Ascending aorta (tissue), 2 donors: ENCODE results near the gene HOXC6. TPM values are rescaled to one million over a fixed set of nuclear protein-coding genes. Genes with fewer than 3 reads are reported as not detected.

Experiments
- DNase-seq, 2 donors: peaks; one replicate each; pipeline ENCODE4 v3.0.0-alpha.2; 2019; ENCODE audit warnings: low spot score in 2 of 2
- H3K27ac ChIP-seq, 2 donors: fragments of 200-600 bp; sonication (generic); one replicate each; pipeline ENCODE4 v1.5.1; 2016 to 2017; ENCODE audit warnings: mild to moderate bottlenecking in 1 of 2
- H3K27me3 ChIP-seq: fragments of 200-600 bp; sonication (generic); one replicate; pipeline ENCODE4 v1.5.1; 2017
- H3K36me3 ChIP-seq, 2 donors: fragments of 200-600 bp; sonication (generic); one replicate each; pipeline ENCODE4 v1.5.1; 2016
- H3K4me1 ChIP-seq, 2 donors: fragments of 200-600 bp; sonication (generic); one replicate each; pipeline ENCODE4 v1.5.1; 2016 to 2017; ENCODE audit warnings: mild to moderate bottlenecking in 1 of 2
- H3K4me3 ChIP-seq, 2 donors: fragments of 200-600 bp; sonication (generic); one replicate each; pipeline ENCODE4 v1.5.1; 2016 to 2017; ENCODE audit warnings: mild to moderate bottlenecking in 1 of 2
- H3K9me3 ChIP-seq, 2 donors: fragments of 200-600 bp; sonication (generic); one replicate each; pipeline ENCODE4 v1.5.1; 2016
- CTCF ChIP-seq, 3 experiments: fragments of 200-600 bp in 2 of 3; fragments of 450-650 bp in 1 of 3; sonication (generic) in 2 of 3; IDR thresholded peaks; one replicate each; pipeline ENCODE4 v1.5.1; 2016 to 2019; ENCODE audit warnings: antibody characterized with exemption in 3 of 3, mild to moderate bottlenecking in 1 of 3, moderate library complexity in 1 of 3
- intact Hi-C: fragments of 100-400 bp; cut with DNase I; formaldehyde crosslinking; loops from one replicate; pipeline ENCODE4 v1.15.1; 2023
- total RNA-seq: library from RNA; depleted of rRNA; stranded (reverse); fragments of >200 nt; gene quantifications from one replicate; pipeline ENCODE4 v1.1.0, GENCODE V29; 2016

Gene HOXC6
- total RNA-seq, 1 donor from 2014 or later: 7.6 TPM

- intact Hi-C loops: no loop called here
- H3K27ac ChIP-seq: no peak overlapping the region
- DNase-seq: no peak
- H3K9me3 ChIP-seq: no peaks in the 10 kb centered on the region
- peaks cover 0 to 18% of the 10 kb centered on the region in 2 donors for H3K4me1 ChIP-seq
- no peak for TF ChIP-seq CTCF (IDR thresholded peaks at IDR 0.05)
- no peaks in the 10 kb centered on the region for H3K36me3 ChIP-seq
- H3K27me3 ChIP-seq: peaks cover 16% of the 10 kb centered on the region
- H3K4me3 ChIP-seq: no peak overlapping the region
Observed at GRCh38 chr12:54004841-54005530, 23.3 kb upstream of the HOXC6 start.

- no peak for TF ChIP-seq CTCF (IDR thresholded peaks at IDR 0.05)
- H3K4me1 ChIP-seq: peaks cover 0 to 14% of the 10 kb centered on the region in 2 donors
- no peak overlapping the region for H3K4me3 ChIP-seq
- H3K9me3 ChIP-seq: no peaks in the 10 kb centered on the region
- H3K27ac ChIP-seq: no peak overlapping the region
- no peak for DNase-seq
- intact Hi-C loops: no loop called here
- H3K27me3 ChIP-seq: peaks cover 12% of the 10 kb centered on the region
- H3K36me3 ChIP-seq: no peaks in the 10 kb centered on the region
Observed at GRCh38 chr12:54005531-54005852, 22.7 kb upstream of the HOXC6 start.

DNA sequence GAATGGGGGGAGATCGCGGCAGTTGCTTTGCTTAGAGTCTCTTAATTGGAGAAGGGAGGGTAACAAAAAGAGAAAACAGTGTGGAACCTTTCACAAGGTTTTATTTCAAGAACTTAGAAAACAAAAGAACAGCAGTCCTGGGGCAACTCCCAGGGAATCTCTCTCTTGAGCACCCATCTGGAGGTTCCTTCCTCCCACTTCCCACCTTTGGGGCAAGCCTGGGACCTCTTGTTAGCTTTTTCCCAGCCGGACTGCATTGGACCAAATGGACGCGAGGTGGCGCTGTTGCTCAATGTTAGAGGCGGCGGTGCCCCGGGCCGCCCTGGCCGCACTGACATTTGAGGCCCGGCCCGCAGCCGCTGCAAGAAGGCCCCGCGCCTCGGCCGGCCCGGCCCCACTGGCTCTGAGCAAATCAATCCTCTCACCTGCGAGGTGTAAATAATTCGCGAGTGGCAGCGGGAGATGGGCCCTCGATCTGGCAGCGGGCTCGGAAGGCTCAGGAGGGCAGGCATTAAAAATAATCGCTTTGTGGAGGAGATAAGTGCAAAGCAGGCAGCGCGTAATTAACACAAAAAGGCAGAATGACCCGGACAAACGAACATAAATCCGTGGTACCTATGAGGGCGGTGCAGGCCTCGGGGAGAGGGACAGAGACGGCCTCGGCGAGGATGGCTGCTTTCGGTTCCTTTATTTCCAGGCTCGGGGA, 22.2 kb upstream of the HOXC6 start:
- intact Hi-C loops: loop anchor here (1.0 to 2.0 kb wide), 4 partner anchors 27 to 201 kb away; partner anchors contain the start of gene HOXC5
- peak; percentile 31 to 94 for DNase-seq
- Histone ChIP-seq H3K36me3 (no peaks in the 10 kb centered on the region), H3K9me3 (no peaks in the 10 kb centered on the region), H3K27me3 (peaks cover 6% of the 10 kb centered on the region), H3K27ac (no peak overlapping the region), H3K4me1 (peaks cover 0 to 11% of the 10 kb centered on the region in 2 donors), H3K4me3 (peak overlapping the region in 1 of 2 donors; percentile 28)
- TF ChIP-seq CTCF (IDR thresholded peaks at IDR 0.05): peak; percentile 93 to 96 (median 96)

GRCh38 chr12:54006559-54007220, 21.6 kb upstream of the HOXC6 start:
- H3K4me3 ChIP-seq: peak overlapping the region in 1 of 2 donors; percentile 28
- peaks cover 5% of the 10 kb centered on the region for H3K27me3 ChIP-seq
- H3K4me1 ChIP-seq: peaks cover 0 to 11% of the 10 kb centered on the region in 2 donors
- no peaks in the 10 kb centered on the region for H3K36me3 ChIP-seq
- TF ChIP-seq CTCF (IDR thresholded peaks at IDR 0.05): no peak
- H3K9me3 ChIP-seq: no peaks in the 10 kb centered on the region
- no peak for DNase-seq
- intact Hi-C loops: loop anchor here (1.0 to 2.0 kb wide), 4 partner anchors 26 to 201 kb away; partner anchors contain the start of gene HOXC5
- no peak overlapping the region for H3K27ac ChIP-seq

DNA sequence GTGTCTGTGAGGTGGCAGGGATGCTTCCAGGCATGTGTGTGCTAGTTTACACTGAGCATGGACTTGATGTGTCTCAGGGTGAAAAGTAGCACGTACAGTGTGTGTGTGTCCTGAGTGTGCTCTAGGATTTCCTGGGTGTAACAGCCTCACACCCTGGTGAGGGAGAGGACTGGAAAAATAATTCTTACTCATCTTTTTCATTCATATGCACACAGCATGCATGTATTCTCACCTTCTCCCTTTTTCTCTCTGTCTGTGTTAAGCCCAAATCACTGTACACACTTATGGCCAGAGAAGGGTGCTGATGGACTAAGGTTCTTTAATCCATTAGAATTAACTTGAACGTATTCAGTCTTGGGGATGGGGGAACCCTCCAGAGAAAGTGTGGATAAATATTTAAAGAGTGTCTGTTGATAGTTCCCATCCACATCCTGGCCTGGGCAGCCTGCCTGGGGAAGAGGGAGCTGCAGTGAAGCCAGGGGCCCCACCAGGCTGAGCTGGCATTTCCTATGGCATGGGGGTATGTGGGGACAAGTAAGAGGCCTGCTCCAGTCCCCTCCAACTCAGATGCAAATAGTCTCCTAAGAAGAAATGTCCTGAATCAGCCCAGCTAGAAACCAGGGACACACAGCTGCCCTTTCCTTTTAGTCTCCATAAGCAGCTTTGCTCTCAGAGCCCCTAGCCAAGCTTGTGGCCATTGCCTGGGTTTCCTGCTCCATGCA, 20.5 kb upstream of the HOXC6 start:
- Histone ChIP-seq H3K9me3 (no peaks in the 10 kb centered on the region), H3K36me3 (no peaks in the 10 kb centered on the region), H3K27ac (no peak overlapping the region), H3K27me3 (peaks cover 5% of the 10 kb centered on the region), H3K4me3 (no peak overlapping the region), H3K4me1 (peaks cover 0 to 11% of the 10 kb centered on the region in 2 donors)
- no peak for TF ChIP-seq CTCF (IDR thresholded peaks at IDR 0.05)
- intact Hi-C loops: loop anchor here (2.0 kb wide), 2 partner anchors 25 to 193 kb away; partner anchors contain the start of gene HOXC5
- DNase-seq: no peak
